ENCODE data around the gene SH3PXD2B.
"Not testable (repeated sequence)": the region's sequence is repeated elsewhere in the genome, so short reads cannot be mapped to it uniquely, and the experiment has no call there.

Gene SH3PXD2B

GRCh38 chr5:172291837-172292236 is 162.5 kb downstream of the SH3PXD2B start:
- H3K4me1 ChIP-seq (ENCODE audit: insufficient read depth, low read length); H3K27me3 ChIP-seq (ENCODE audit: control insufficient read depth in 1 of 2, insufficient read depth in 2 of 2, low read length in 2 of 2); H3K9me3 ChIP-seq (ENCODE audit: low read length); H3K9ac ChIP-seq (ENCODE audit: low read length); H3K4me3 ChIP-seq (ENCODE audit: low read depth in 1 of 2, low read length in 2 of 2); H3K27ac ChIP-seq (ENCODE audit: low read depth, low read length); H3K36me3 ChIP-seq (ENCODE audit: insufficient read depth, low read length): not testable (repeated sequence)

GRCh38 chr5:172288465-172288864 is 165.9 kb downstream of the SH3PXD2B start:
- Histone ChIP-seq H3K9ac (ENCODE audit: low read length) (no peak overlapping the region), H3K36me3 (ENCODE audit: insufficient read depth, low read length) (no peaks in the 10 kb centered on the region), H3K27ac (ENCODE audit: low read depth, low read length) (no peak overlapping the region), H3K4me1 (ENCODE audit: insufficient read depth, low read length) (peaks cover 5% of the 10 kb centered on the region), H3K9me3 (ENCODE audit: low read length) (no peaks in the 10 kb centered on the region), H3K4me3 (ENCODE audit: low read depth in 1 of 2, low read length in 2 of 2) (no peak overlapping the region), H3K27me3 (ENCODE audit: control insufficient read depth in 1 of 2, insufficient read depth in 2 of 2, low read length in 2 of 2) (no peaks in the 10 kb centered on the region)

GRCh38 chr5:172287140-172287539 is 167.2 kb downstream of the SH3PXD2B start:
- not testable (repeated sequence) for H3K27me3 ChIP-seq (ENCODE audit: control insufficient read depth in 1 of 2, insufficient read depth in 2 of 2, low read length in 2 of 2); H3K36me3 ChIP-seq (ENCODE audit: insufficient read depth, low read length); H3K4me3 ChIP-seq (ENCODE audit: low read depth in 1 of 2, low read length in 2 of 2); H3K27ac ChIP-seq (ENCODE audit: low read depth, low read length); H3K4me1 ChIP-seq (ENCODE audit: insufficient read depth, low read length); H3K9ac ChIP-seq (ENCODE audit: low read length); H3K9me3 ChIP-seq (ENCODE audit: low read length)

- H3K27ac ChIP-seq (ENCODE audit: low read depth, low read length): no peak overlapping the region
- H3K27me3 ChIP-seq (ENCODE audit: control insufficient read depth in 1 of 2, insufficient read depth in 2 of 2, low read length in 2 of 2): no peaks in the 10 kb centered on the region
- H3K4me1 ChIP-seq (ENCODE audit: insufficient read depth, low read length): peaks cover 25% of the 10 kb centered on the region
- no peaks in the 10 kb centered on the region for H3K36me3 ChIP-seq (ENCODE audit: insufficient read depth, low read length)
- no peak overlapping the region for H3K4me3 ChIP-seq (ENCODE audit: low read depth in 1 of 2, low read length in 2 of 2)
- H3K9ac ChIP-seq (ENCODE audit: low read length): no peak overlapping the region
- no peaks in the 10 kb centered on the region for H3K9me3 ChIP-seq (ENCODE audit: low read length)
Measured at GRCh38 chr5:172285226-172286143, 168.8 kb downstream of the SH3PXD2B start.

- Histone ChIP-seq H3K9me3 (ENCODE audit: low read length) (no peaks in the 10 kb centered on the region), H3K4me1 (ENCODE audit: insufficient read depth, low read length) (peaks cover 25% of the 10 kb centered on the region), H3K27me3 (ENCODE audit: control insufficient read depth in 1 of 2, insufficient read depth in 2 of 2, low read length in 2 of 2) (no peaks in the 10 kb centered on the region), H3K27ac (ENCODE audit: low read depth, low read length) (peak overlapping the region; percentile 91), H3K4me3 (ENCODE audit: low read depth in 1 of 2, low read length in 2 of 2) (peak overlapping the region; percentile 76 to 78), H3K9ac (ENCODE audit: low read length) (peak overlapping the region; percentile 71), H3K36me3 (ENCODE audit: insufficient read depth, low read length) (no peaks in the 10 kb centered on the region)
Measured at GRCh38 chr5:172284611-172284980, 169.7 kb downstream of the SH3PXD2B start.

- peak overlapping the region; percentile 76 to 78 for H3K4me3 ChIP-seq (ENCODE audit: low read depth in 1 of 2, low read length in 2 of 2)
- peak overlapping the region; percentile 91 for H3K27ac ChIP-seq (ENCODE audit: low read depth, low read length)
- H3K36me3 ChIP-seq (ENCODE audit: insufficient read depth, low read length): no peaks in the 10 kb centered on the region
- peak overlapping the region; percentile 71 for H3K9ac ChIP-seq (ENCODE audit: low read length)
- no peaks in the 10 kb centered on the region for H3K9me3 ChIP-seq (ENCODE audit: low read length)
- no peaks in the 10 kb centered on the region for H3K27me3 ChIP-seq (ENCODE audit: control insufficient read depth in 1 of 2, insufficient read depth in 2 of 2, low read length in 2 of 2)
- peaks cover 25% of the 10 kb centered on the region for H3K4me1 ChIP-seq (ENCODE audit: insufficient read depth, low read length)
Measured at GRCh38 chr5:172283862-172284610, 170.3 kb downstream of the SH3PXD2B start.

- Histone ChIP-seq H3K27ac (ENCODE audit: low read depth, low read length) (peak within 1 kb of the TSS; percentile 99), H3K9ac (ENCODE audit: low read length) (peak within 1 kb of the TSS; percentile 71), H3K4me1 (ENCODE audit: insufficient read depth, low read length) (peaks cover 25% of the 10 kb centered on the region), H3K27me3 (ENCODE audit: control insufficient read depth in 1 of 2, insufficient read depth in 2 of 2, low read length in 2 of 2) (no peaks in the 10 kb centered on the region), H3K4me3 (ENCODE audit: low read depth in 1 of 2, low read length in 2 of 2) (peak within 1 kb of the TSS; percentile 76 to 81), H3K9me3 (ENCODE audit: low read length) (no peaks in the 10 kb centered on the region), H3K36me3 (ENCODE audit: insufficient read depth, low read length) (no peaks in the 10 kb centered on the region)
Measured at GRCh38 chr5:172283020-172283861, 171.1 kb downstream of the SH3PXD2B start, which contains the start of gene UBTD2. Gene UBTD2 (minus strand): TSS chr5:172283764. CDS start chr5:172283665, 99 bp downstream.

- H3K27me3 ChIP-seq (ENCODE audit: control insufficient read depth in 1 of 2, insufficient read depth in 2 of 2, low read length in 2 of 2): no peaks in the 10 kb centered on the region
- H3K9me3 ChIP-seq (ENCODE audit: low read length): no peaks in the 10 kb centered on the region
- H3K4me3 ChIP-seq (ENCODE audit: low read depth in 1 of 2, low read length in 2 of 2): peak overlapping the region; percentile 59 to 81
- H3K27ac ChIP-seq (ENCODE audit: low read depth, low read length): peak overlapping the region; percentile 99
- H3K4me1 ChIP-seq (ENCODE audit: insufficient read depth, low read length): peaks cover 25% of the 10 kb centered on the region
- H3K36me3 ChIP-seq (ENCODE audit: insufficient read depth, low read length): no peaks in the 10 kb centered on the region
- H3K9ac ChIP-seq (ENCODE audit: low read length): peak overlapping the region; percentile 42
Measured at GRCh38 chr5:172282272-172283019, 171.9 kb downstream of the SH3PXD2B start.

GRCh38 chr5:172281346-172281745 is 173.0 kb downstream of the SH3PXD2B start:
- H3K9ac ChIP-seq (ENCODE audit: low read length): no peak overlapping the region

GRCh38 chr5:172280929-172281328 is 173.4 kb downstream of the SH3PXD2B start:
- H3K9ac ChIP-seq (ENCODE audit: low read length): no peak overlapping the region

More at GRCh38 chr5:172281346-172281745, 173.0 kb downstream of the SH3PXD2B start:
- Histone ChIP-seq H3K27me3 (ENCODE audit: control insufficient read depth in 1 of 2, insufficient read depth in 2 of 2, low read length in 2 of 2) (no peaks in the 10 kb centered on the region), H3K36me3 (ENCODE audit: insufficient read depth, low read length) (no peaks in the 10 kb centered on the region), H3K27ac (ENCODE audit: low read depth, low read length) (no peak overlapping the region), H3K4me1 (ENCODE audit: insufficient read depth, low read length) (peaks cover 25% of the 10 kb centered on the region), H3K9me3 (ENCODE audit: low read length) (no peaks in the 10 kb centered on the region), H3K4me3 (ENCODE audit: low read depth in 1 of 2, low read length in 2 of 2) (peak overlapping the region; percentile 1 to 2)

More at GRCh38 chr5:172280929-172281328, 173.4 kb downstream of the SH3PXD2B start:
- peaks cover 25% of the 10 kb centered on the region for H3K4me1 ChIP-seq (ENCODE audit: insufficient read depth, low read length)
- H3K27ac ChIP-seq (ENCODE audit: low read depth, low read length): no peak overlapping the region
- no peaks in the 10 kb centered on the region for H3K27me3 ChIP-seq (ENCODE audit: control insufficient read depth in 1 of 2, insufficient read depth in 2 of 2, low read length in 2 of 2)
- no peaks in the 10 kb centered on the region for H3K36me3 ChIP-seq (ENCODE audit: insufficient read depth, low read length)
- no peaks in the 10 kb centered on the region for H3K9me3 ChIP-seq (ENCODE audit: low read length)
- H3K4me3 ChIP-seq (ENCODE audit: low read depth in 1 of 2, low read length in 2 of 2): no peak overlapping the region
